GM12875 (cell line): ENCODE data around the gene FAM120AOS.

ENCODE experiments used
- H3K4me3 ChIP-seq: one replicate; pipeline ENCODE4 v1.5.1; 2011; ENCODE audit warnings: low read depth, low read length, control low read depth
- TF ChIP-seq, protein P1 (sequence below): IDR thresholded peaks from 2 replicates; pipeline ENCODE4 v1.5.1; 2011; ENCODE audit warnings: low read depth, mild to moderate bottlenecking, control low read depth, inconsistent platforms, low read length, moderate library complexity, borderline replicate concordance; ENCODE audit not compliant: insufficient read depth

Gene FAM120AOS

DNA sequence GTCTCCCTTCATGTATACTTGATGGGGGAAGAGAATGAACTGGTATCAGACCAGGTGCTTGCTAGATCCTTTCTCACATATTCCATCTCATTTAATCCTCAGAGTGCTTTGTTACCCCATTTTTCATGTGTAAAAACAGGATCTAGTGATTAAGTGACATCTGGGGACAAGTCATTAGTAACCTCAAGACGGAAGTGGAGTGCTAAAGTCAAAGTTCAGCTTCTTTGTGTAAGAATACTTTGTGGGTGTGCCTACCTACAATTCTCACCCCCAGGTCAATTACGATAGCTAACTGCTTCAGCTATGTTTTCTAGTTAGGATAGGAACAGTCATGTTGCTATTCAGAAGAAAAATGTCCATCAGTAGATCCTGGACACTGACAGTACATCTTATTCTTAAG lies 3.1 kb upstream of the FAM120AOS start:
- no peak overlapping the region for H3K4me3 ChIP-seq
- TF ChIP-seq, protein P1, sequence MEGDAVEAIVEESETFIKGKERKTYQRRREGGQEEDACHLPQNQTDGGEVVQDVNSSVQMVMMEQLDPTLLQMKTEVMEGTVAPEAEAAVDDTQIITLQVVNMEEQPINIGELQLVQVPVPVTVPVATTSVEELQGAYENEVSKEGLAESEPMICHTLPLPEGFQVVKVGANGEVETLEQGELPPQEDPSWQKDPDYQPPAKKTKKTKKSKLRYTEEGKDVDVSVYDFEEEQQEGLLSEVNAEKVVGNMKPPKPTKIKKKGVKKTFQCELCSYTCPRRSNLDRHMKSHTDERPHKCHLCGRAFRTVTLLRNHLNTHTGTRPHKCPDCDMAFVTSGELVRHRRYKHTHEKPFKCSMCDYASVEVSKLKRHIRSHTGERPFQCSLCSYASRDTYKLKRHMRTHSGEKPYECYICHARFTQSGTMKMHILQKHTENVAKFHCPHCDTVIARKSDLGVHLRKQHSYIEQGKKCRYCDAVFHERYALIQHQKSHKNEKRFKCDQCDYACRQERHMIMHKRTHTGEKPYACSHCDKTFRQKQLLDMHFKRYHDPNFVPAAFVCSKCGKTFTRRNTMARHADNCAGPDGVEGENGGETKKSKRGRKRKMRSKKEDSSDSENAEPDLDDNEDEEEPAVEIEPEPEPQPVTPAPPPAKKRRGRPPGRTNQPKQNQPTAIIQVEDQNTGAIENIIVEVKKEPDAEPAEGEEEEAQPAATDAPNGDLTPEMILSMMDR = no peak

DNA sequence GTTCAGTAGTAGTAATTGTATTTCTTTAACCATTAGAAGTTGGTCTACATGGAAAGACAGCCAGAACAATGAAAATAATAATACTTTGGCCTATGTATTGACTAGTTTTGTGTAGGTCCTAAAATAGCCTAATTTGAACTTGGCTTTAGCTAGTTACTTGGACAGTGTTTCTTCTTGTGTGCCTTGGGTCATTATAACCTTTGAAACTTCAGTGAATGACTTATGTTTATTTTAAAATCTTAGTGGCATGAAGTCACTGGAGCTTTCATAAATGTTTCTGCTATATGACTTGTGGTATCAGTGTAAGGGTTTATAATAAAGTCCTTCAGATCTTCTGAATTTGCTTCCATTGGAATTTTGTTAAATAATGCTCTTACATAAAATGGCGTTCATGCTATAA lies 2.6 kb upstream of the FAM120AOS start:
- TF ChIP-seq, protein P1 = no peak
- H3K4me3 ChIP-seq = no peak overlapping the region

DNA sequence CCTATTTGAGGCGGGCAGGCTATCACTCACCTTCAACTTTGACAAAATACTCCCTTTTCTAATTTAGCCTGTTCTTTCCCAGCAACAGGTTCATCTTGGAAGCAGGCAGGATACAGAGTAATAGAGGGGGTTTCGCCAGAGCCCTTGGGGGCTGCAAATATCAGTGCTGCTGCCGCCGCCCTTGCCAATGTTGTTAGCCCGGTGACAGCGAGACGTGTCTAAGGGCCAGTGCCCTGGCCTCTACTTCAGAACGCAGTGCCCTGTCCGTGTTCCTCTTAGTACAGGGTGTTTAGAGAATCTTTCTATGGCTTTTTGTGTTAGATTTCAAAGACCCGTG lies 703 bp downstream of the FAM120AOS start:
- TF ChIP-seq, protein P1 = no peak
- peak overlapping the region; percentile 91 for H3K4me3 ChIP-seq

- H3K4me3 ChIP-seq = peak overlapping the region; percentile 91
- TF ChIP-seq, protein P1 = 0 out of 2 replicates have a peak, but pooled peaks have one; percentile 26
These were observed 1.3 kb downstream of the FAM120AOS start for GRCh38 chr9:93451849-93452709.

GRCh38 chr9:93450945-93451815 lies 2.2 kb downstream of the FAM120AOS start, which contains the start of gene FAM120A:
Gene FAM120A (plus strand): TSS chr9:93451685. CDS start chr9:93451916, 231 bp downstream.
- peak within 1 kb of the TSS; percentile 91 for H3K4me3 ChIP-seq
- TF ChIP-seq, protein P1 = no peak

DNA sequence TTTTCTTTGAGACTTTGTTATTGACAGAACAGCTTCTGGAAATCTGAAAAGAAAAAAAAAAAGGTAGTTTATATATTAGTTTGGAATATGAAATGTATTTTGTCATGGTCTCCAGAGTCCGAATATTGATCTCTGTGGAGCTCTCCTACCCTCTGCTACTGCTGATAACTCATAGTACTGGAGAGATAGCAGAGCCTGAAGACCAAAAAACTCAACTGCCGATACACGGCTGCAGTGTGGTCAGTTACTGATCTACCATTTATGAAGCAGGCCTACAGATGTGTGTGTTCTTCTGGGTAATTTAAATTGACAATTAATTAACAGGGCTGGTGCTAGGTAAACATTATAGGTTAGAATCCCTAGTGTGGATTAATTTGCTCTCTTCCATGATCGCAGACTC lies 5.7 kb downstream of the FAM120AOS start:
- H3K4me3 ChIP-seq = no peak overlapping the region
- TF ChIP-seq, protein P1 = no peak
